NB4 (cell line): ENCODE data around the gene NLRP11.

Experiments used
- MYC ChIP-seq: IDR thresholded peaks from 2 replicates; pipeline ENCODE4 v1.6.1; 2011; ENCODE audit warnings: low read depth, low read length
- POLR2A ChIP-seq: IDR thresholded peaks from 2 replicates; pipeline ENCODE4 v1.6.1; 2011; ENCODE audit warnings: mild to moderate bottlenecking; ENCODE audit not compliant: insufficient read length; ENCODE audit errors: extremely low read depth
- TF ChIP-seq, protein P1 (sequence below): IDR thresholded peaks from one replicate; pipeline ENCODE4 v1.5.1; 2012; ENCODE audit warnings: low read depth, low read length

DNA sequence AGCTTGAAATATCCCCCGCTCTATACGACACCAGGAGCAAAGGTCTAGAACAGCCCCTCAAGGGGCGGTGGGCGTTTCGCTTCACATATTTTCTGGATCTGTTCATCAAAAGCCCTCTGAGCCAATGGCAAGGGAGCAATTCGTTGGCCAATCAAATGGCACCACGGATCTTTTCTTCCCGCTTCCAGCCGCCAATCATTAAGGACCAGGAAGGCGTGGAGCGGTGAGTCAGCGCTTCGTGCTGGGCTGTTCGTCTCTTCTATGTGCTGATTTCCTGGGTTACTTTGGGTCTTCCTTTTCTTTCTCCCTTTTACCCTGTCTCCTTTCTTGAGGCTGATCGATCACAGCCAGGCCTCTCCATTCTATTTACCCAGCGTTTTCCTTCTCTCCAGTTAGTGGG lies 4.5 kb upstream of the NLRP11 start, which contains the start of gene NLRP4:
- TF ChIP-seq, protein P1, sequence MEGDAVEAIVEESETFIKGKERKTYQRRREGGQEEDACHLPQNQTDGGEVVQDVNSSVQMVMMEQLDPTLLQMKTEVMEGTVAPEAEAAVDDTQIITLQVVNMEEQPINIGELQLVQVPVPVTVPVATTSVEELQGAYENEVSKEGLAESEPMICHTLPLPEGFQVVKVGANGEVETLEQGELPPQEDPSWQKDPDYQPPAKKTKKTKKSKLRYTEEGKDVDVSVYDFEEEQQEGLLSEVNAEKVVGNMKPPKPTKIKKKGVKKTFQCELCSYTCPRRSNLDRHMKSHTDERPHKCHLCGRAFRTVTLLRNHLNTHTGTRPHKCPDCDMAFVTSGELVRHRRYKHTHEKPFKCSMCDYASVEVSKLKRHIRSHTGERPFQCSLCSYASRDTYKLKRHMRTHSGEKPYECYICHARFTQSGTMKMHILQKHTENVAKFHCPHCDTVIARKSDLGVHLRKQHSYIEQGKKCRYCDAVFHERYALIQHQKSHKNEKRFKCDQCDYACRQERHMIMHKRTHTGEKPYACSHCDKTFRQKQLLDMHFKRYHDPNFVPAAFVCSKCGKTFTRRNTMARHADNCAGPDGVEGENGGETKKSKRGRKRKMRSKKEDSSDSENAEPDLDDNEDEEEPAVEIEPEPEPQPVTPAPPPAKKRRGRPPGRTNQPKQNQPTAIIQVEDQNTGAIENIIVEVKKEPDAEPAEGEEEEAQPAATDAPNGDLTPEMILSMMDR, result no peak
- TF ChIP-seq MYC, result no peak
- no peak for TF ChIP-seq POLR2A
